Stomach (tissue), 4 donors: ENCODE data around the gene DERA.

Source experiments
- EP300 ChIP-seq: sonication (generic); formaldehyde crosslinking; IDR thresholded peaks from one replicate; pipeline ENCODE4 v1.6.1; 2017; ENCODE audit warnings: antibody characterized with exemption
- POLR2A ChIP-seq, 4 donors: fragments of 450-650 bp; IDR thresholded peaks; one replicate each; pipeline ENCODE4 v1.6.1; 2016; ENCODE audit warnings: antibody characterized with exemption in 4 of 4, control low read depth in 2 of 4, mild to moderate bottlenecking in 1 of 4, moderate library complexity in 1 of 4
- POLR2AphosphoS5 ChIP-seq, 3 donors: sonication (generic); formaldehyde crosslinking; IDR thresholded peaks; one replicate each; pipeline ENCODE4 v1.6.1; 2016; ENCODE audit warnings: antibody characterized with exemption in 3 of 3
- TF ChIP-seq, protein P1 (sequence below), 7 experiments: fragments of 450-650 bp in 4 of 7; fragments of 200-600 bp in 3 of 7; sonication (generic) in 3 of 7; IDR thresholded peaks; one replicate each; pipeline ENCODE4 v1.5.1; 2016 to 2019; ENCODE audit warnings: antibody characterized with exemption in 7 of 7, control low read depth in 2 of 7, mild to moderate bottlenecking in 1 of 7

DNA sequence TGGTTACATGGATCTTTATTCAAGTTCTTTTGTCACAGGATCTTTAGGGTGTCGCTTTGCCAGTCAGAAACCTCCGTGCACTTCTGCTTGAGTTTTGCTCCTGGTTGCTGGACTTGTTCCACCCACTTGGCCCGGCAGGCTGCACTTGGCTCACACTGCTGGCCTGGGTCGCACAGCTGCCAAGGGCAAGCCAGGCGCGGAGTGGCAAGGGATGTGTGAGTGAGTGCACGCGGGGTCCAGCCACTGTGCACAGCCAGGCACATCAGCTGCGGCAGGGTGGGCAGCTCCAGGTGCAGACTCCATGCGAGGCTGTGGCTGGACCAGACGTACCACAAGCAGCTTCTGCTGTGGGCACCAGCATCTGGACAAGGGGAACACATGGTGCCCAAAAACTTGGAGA lies 76.6 kb downstream of the DERA start:
- TF ChIP-seq, protein P1, sequence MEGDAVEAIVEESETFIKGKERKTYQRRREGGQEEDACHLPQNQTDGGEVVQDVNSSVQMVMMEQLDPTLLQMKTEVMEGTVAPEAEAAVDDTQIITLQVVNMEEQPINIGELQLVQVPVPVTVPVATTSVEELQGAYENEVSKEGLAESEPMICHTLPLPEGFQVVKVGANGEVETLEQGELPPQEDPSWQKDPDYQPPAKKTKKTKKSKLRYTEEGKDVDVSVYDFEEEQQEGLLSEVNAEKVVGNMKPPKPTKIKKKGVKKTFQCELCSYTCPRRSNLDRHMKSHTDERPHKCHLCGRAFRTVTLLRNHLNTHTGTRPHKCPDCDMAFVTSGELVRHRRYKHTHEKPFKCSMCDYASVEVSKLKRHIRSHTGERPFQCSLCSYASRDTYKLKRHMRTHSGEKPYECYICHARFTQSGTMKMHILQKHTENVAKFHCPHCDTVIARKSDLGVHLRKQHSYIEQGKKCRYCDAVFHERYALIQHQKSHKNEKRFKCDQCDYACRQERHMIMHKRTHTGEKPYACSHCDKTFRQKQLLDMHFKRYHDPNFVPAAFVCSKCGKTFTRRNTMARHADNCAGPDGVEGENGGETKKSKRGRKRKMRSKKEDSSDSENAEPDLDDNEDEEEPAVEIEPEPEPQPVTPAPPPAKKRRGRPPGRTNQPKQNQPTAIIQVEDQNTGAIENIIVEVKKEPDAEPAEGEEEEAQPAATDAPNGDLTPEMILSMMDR (IDR thresholded peaks at IDR 0.05) = no peak
- no peak for TF ChIP-seq POLR2AphosphoS5 (IDR thresholded peaks at IDR 0.05)
- TF ChIP-seq POLR2A (IDR thresholded peaks at IDR 0.05) = no peak
- TF ChIP-seq EP300 = no peak
